AG04449 (cell line): ENCODE measurements around the gene EIF5A.
A peak's percentile ranks its signal among the peaks of the same experiment; 100 is the strongest.

Experiments
- CTCF ChIA-PET: fragments of 350-600 bp; formaldehyde crosslinking; extraction: SDS; loops from one replicate; lab custom pipeline; 2021; ENCODE audit warnings: antibody characterized with exemption; lab: Yijun Ruan, JAX
- POLR2A ChIA-PET: fragments of 400-600, 350-600 bp; formaldehyde crosslinking; extraction: SDS; loops from one replicate; lab custom pipeline; 2020; ENCODE audit warnings: antibody characterized with exemption, inconsistent platforms; lab: Yijun Ruan, JAX
- DNase-seq: peaks from one replicate; pipeline ENCODE4 v3.0.0-alpha.2; 2010; ENCODE audit warnings: low read depth, low spot score
- H3K4me3 ChIP-seq: 2 replicates; pipeline ENCODE4 v1.5.1; 2011; ENCODE audit warnings: low read depth, mild to moderate bottlenecking, control low read depth, low read length
- TF ChIP-seq, protein P1 (sequence below): IDR thresholded peaks from one replicate; pipeline ENCODE4 v1.5.1; 2011; ENCODE audit warnings: mild to moderate bottlenecking, moderate library complexity, low read length, control low read depth, inconsistent platforms; ENCODE audit not compliant: insufficient read depth; ENCODE audit errors: missing control alignments

EIF5A gene

GRCh38 chr17:7279448-7279847 is 28.0 kb upstream of the EIF5A start:
- POLR2A ChIA-PET = interaction anchor here (0.7 kb wide), 1 partner anchor 73 kb away, joined by 3 read pairs; no protein-coding TSS in a partner anchor
- CTCF ChIA-PET = interaction anchor here (0.9 to 13.4 kb wide), 8 partner anchors 12 to 281 kb away, joined by 3 to 255 read pairs (median 26); partner anchors contain the start of genes NEURL4 and PHF23
- no peak overlapping the region for H3K4me3 ChIP-seq
- DNase-seq = no peak
- TF ChIP-seq, protein P1, sequence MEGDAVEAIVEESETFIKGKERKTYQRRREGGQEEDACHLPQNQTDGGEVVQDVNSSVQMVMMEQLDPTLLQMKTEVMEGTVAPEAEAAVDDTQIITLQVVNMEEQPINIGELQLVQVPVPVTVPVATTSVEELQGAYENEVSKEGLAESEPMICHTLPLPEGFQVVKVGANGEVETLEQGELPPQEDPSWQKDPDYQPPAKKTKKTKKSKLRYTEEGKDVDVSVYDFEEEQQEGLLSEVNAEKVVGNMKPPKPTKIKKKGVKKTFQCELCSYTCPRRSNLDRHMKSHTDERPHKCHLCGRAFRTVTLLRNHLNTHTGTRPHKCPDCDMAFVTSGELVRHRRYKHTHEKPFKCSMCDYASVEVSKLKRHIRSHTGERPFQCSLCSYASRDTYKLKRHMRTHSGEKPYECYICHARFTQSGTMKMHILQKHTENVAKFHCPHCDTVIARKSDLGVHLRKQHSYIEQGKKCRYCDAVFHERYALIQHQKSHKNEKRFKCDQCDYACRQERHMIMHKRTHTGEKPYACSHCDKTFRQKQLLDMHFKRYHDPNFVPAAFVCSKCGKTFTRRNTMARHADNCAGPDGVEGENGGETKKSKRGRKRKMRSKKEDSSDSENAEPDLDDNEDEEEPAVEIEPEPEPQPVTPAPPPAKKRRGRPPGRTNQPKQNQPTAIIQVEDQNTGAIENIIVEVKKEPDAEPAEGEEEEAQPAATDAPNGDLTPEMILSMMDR = no peak

- H3K4me3 ChIP-seq = peak overlapping the region; percentile 52
- CTCF ChIA-PET = interaction anchor here (0.6 to 13.4 kb wide), 15 partner anchors 11 to 327 kb away, joined by 3 to 255 read pairs (median 4); partner anchors contain the start of genes CTDNEP1, MPDU1, NEURL4 and TNFSF12
- DNase-seq = no peak
- POLR2A ChIA-PET = interaction anchor here (1.0 to 1.4 kb wide), 2 partner anchors 21 to 65 kb away, joined by 3 to 4 read pairs; no protein-coding TSS in a partner anchor
- TF ChIP-seq, protein P1 = peak; percentile 96
Measured at GRCh38 chr17:7280519-7281073, 26.8 kb upstream of the EIF5A start.

DNA sequence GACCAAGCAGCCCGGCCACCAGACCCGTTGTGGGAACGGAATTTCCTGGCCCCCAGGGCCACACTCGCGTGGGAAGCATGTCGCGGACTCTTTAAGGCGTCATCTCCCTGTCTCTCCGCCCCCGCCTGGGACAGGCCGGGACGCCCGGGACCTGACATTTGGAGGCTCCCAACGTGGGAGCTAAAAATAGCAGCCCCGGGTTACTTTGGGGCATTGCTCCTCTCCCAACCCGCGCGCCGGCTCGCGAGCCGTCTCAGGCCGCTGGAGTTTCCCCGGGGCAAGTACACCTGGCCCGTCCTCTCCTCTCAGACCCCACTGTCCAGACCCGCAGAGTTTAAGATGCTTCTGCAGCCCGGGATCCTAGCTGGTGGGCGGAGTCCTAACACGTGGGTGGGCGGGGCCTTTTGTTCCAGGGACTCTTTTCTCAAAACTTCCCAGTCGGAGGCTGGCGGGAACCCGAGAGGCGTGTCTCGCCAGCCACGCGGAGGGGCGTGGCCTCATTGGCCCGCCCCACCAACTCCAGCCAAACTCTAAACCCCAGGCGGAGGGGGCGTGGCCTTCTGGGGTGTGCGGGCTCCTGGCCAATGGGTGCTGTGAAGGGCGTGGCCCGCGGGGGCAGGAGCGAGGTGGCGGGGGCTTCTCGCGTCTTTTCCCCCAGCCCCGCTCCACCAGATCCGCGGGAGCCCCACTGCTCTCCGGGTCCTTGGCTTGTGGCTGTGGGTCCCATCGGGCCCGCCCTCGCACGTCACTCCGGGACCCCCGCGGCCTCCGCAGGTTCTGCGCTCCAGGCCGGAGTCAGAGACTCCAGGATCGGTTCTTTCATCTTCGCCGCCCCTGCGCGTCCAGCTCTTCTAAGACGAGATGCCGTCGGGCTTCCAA is 26.1 kb upstream of the EIF5A start, which contains the start of gene SLC2A4:
TSS of gene SLC2A4 (plus strand) at position 645 of the 879 bp plus-strand sequence. CDS start at position 862, 217 bp downstream.
- TF ChIP-seq, protein P1 = no peak

DNA sequence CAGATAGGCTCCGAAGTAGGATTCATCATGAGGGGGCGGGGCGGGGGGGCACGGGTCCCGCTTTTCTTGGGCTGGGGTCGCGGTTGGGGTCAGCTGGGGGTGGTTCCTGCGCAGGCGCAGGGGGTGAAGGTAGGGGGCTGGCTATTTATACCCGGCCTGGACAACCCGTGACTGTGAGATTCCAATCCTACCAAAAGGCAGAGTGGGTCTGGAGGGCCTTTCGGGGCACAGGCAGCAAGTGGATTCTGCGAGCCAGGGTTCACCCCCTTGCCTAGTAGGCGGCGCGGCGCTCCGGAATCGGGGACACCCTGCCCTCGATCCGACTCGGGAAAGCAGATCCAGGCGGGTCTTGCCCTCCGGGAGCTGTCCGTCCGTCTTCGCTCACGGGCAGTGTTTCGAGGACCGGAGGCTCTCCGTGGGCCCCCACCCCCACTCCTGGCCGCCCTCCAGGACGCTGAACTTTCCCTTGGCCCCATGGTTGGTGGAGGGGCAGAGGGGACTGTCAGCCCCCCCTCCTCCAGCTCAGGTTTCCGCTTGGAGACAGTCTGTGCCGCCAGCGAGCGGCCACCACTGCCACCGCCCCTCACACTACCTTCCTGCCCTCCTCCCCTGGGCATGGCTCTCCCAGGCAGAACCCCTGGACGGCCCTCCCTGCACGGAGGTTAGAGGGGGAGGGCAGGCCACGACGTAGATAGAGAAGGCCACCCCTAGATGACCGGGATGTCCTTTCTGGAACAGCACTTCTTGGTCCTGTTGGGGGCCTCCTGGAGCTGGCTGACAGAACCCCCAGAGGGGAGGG is 25.3 kb upstream of the EIF5A start:
- ChIA-PET CTCF (interaction anchor here (0.8 to 13.4 kb wide), 10 partner anchors 9 to 405 kb away, joined by 3 to 255 read pairs (median 15); partner anchors contain the start of genes TP53 and WRAP53), POLR2A (interaction anchor here (0.7 to 1.4 kb wide), 2 partner anchors 16 to 22 kb away, joined by 3 to 4 read pairs; no protein-coding TSS in a partner anchor)
- H3K4me3 ChIP-seq = peak overlapping the region; percentile 52
- TF ChIP-seq, protein P1 = no peak
- no peak for DNase-seq

More for the DNA sequence above, 26.1 kb upstream of the EIF5A start, which contains the start of gene SLC2A4:
- no peak for DNase-seq
- H3K4me3 ChIP-seq = peak within 1 kb of the TSS; percentile 52
- POLR2A ChIA-PET = interaction anchor here (0.6 to 1.4 kb wide), 3 partner anchors 22 to 70 kb away, joined by 3 to 4 read pairs (median 3); no protein-coding TSS in a partner anchor
- CTCF ChIA-PET = interaction anchor here (0.6 to 13.4 kb wide), 12 partner anchors 10 to 308 kb away, joined by 3 to 255 read pairs (median 7); partner anchors contain the start of gene NEURL4

GRCh38 chr17:7282752-7283321 is 24.6 kb upstream of the EIF5A start:
- no peak for DNase-seq
- POLR2A ChIA-PET = interaction anchor here (0.6 to 0.7 kb wide), 2 partner anchors 16 kb away, joined by 3 to 4 read pairs; no protein-coding TSS in a partner anchor
- TF ChIP-seq, protein P1 = no peak
- CTCF ChIA-PET = interaction anchor here (0.8 to 13.4 kb wide), 7 partner anchors 9 to 405 kb away, joined by 3 to 255 read pairs (median 7); partner anchors contain the start of genes TP53 and WRAP53
- no peak overlapping the region for H3K4me3 ChIP-seq
